K562 (cell line): ENCODE data around the gene RNF43. TPM values are rescaled to one million over a fixed set of nuclear protein-coding genes. Genes with fewer than 3 reads are reported as not detected.

ENCODE experiments used
- CEBPG ChIP-seq, 3 experiments: fragments of 200-800 bp in 1 of 3; sonication (Bioruptor generic) in 1 of 3; sonication (generic) in 1 of 3; formaldehyde crosslinking in 1 of 3; IDR thresholded peaks in 2 of 3; conservative IDR thresholded peaks in 1 of 3; 2 replicates each; pipeline versions ENCODE4 v1.6.1 to v1.8.0; 2016 to 2022; ENCODE audit warnings: missing compliant biosample characterization in 2 of 3, missing genetic modification characterization in 2 of 3, mild to moderate bottlenecking in 1 of 3, missing genetic modification reagents in 1 of 3
- CREBBP ChIP-seq: IDR thresholded peaks from one replicate; pipeline ENCODE4 v1.6.1; 2012; ENCODE audit warnings: low read depth, mild to moderate bottlenecking, control low read depth, inconsistent platforms, low read length
- ETV1 ChIP-seq: fragments of 450-650 bp; conservative IDR thresholded peaks from 2 replicates; pipeline ENCODE4 v1.6.1; 2016; ENCODE audit warnings: missing genetic modification characterization, control low read depth, low read depth, missing compliant biosample characterization
- ETV6 ChIP-seq, 3 experiments: fragments of 150-350 bp in 1 of 3; sonication (generic) in 1 of 3; formaldehyde crosslinking in 1 of 3; IDR thresholded peaks; 2 replicates each; pipeline versions ENCODE4 v1.6.1 to v1.8.0; 2014 to 2022; ENCODE audit warnings: borderline replicate concordance in 2 of 3, low read depth in 2 of 3, antibody characterized with exemption in 1 of 3, low read length in 1 of 3, mild to moderate bottlenecking in 1 of 3, missing genetic modification reagents in 1 of 3
- HNRNPLL ChIP-seq: fragments of 200-400 bp; formaldehyde crosslinking; IDR thresholded peaks from 2 replicates; pipeline ENCODE4 v1.6.1; 2017; ENCODE audit warnings: low read length, low read depth, mild to moderate bottlenecking; ENCODE audit not compliant: poor library complexity, severe bottlenecking
- MAFK ChIP-seq: IDR thresholded peaks from 2 replicates; pipeline ENCODE4 v1.6.1; 2011; ENCODE audit warnings: low read length, improper control_type of control experiment
- NFYB ChIP-seq: IDR thresholded peaks from 2 replicates; pipeline ENCODE4 v1.6.1; 2011; ENCODE audit warnings: mild to moderate bottlenecking, moderate library complexity; ENCODE audit not compliant: insufficient read length; ENCODE audit errors: extremely low read depth
- NR2F6 ChIP-seq: fragments of 450-650 bp; formaldehyde crosslinking; IDR thresholded peaks from 2 replicates; pipeline ENCODE4 v1.4.0; 2020; ENCODE audit warnings: mild to moderate bottlenecking
- NR4A1 ChIP-seq, 2 experiments: fragments of 250-450 bp in 1 of 2; fragments of 450-650 bp in 1 of 2; sonication (Bioruptor Pico) in 1 of 2; IDR thresholded peaks; 2 replicates each; pipeline versions ENCODE4 v1.4.0 to v1.6.1; 2016 to 2020; ENCODE audit warnings: mild to moderate bottlenecking in 2 of 2, missing compliant biosample characterization in 1 of 2, missing genetic modification characterization in 1 of 2, moderate library complexity in 1 of 2
- PHF8 ChIP-seq: fragments of 200-600 bp; sonication (generic); IDR thresholded peaks from 2 replicates; pipeline ENCODE4 v1.6.1; 2012; ENCODE audit warnings: mixed run types, mild to moderate bottlenecking, inconsistent platforms, low read length, moderate library complexity, borderline replicate concordance
- RBM14 ChIP-seq: fragments of 200-400 bp; formaldehyde crosslinking; IDR thresholded peaks from 2 replicates; pipeline ENCODE4 v1.6.1; 2018; ENCODE audit warnings: low read depth, mild to moderate bottlenecking, low read length, moderate library complexity, borderline replicate concordance; ENCODE audit not compliant: insufficient read depth
- RFX1 ChIP-seq: fragments of 450-650 bp; IDR thresholded peaks from 2 replicates; pipeline ENCODE4 v1.6.1; 2016; ENCODE audit warnings: mild to moderate bottlenecking, moderate library complexity
- RFX5 ChIP-seq: IDR thresholded peaks from 2 replicates; pipeline ENCODE4 v1.6.1; 2011; ENCODE audit warnings: low read depth, mild to moderate bottlenecking, improper control_type of control experiment, low read length
- SMAD3 ChIP-seq: fragments of 450-650 bp; formaldehyde crosslinking; conservative IDR thresholded peaks from 2 replicates; pipeline ENCODE4 v1.4.0; 2020; ENCODE audit warnings: mild to moderate bottlenecking
- SMARCE1 ChIP-seq: fragments of 450-650 bp; IDR thresholded peaks from 2 replicates; pipeline ENCODE4 v1.7.1; 2016; ENCODE audit warnings: mild to moderate bottlenecking
- TARDBP ChIP-seq: fragments of 450-650 bp; IDR thresholded peaks from 2 replicates; pipeline ENCODE4 v1.6.1; 2016
- TEAD1 ChIP-seq, 2 experiments: fragments of 450-650 bp in 1 of 2; sonication (generic) in 1 of 2; formaldehyde crosslinking; IDR thresholded peaks; 2 replicates each; pipeline versions ENCODE4 v1.4.0 to v1.8.0; 2020 to 2022; ENCODE audit warnings: mild to moderate bottlenecking in 2 of 2, missing genetic modification reagents in 1 of 2
- THRB ChIP-seq: fragments of 450-650 bp; formaldehyde crosslinking; conservative IDR thresholded peaks from 2 replicates; pipeline ENCODE4 v1.4.0; 2022; ENCODE audit warnings: mild to moderate bottlenecking, missing genetic modification characterization
- YY1 ChIP-seq, 3 experiments: IDR thresholded peaks; 2 replicates each; pipeline ENCODE4 v1.6.1; 2011; ENCODE audit warnings: low read length in 2 of 3, mild to moderate bottlenecking in 2 of 3, moderate library complexity in 2 of 3, borderline replicate concordance in 1 of 3, control low read depth in 1 of 3, low read depth in 1 of 3; ENCODE audit not compliant: insufficient read depth in 3 of 3, insufficient replicate concordance in 2 of 3, control insufficient read depth in 1 of 3, insufficient read length in 1 of 3; ENCODE audit errors: extremely low read depth in 1 of 3
- ZHX1 ChIP-seq: fragments of 150-350 bp; conservative IDR thresholded peaks from 2 replicates; pipeline ENCODE4 v1.6.1; 2014; ENCODE audit warnings: low read length
- ZNF584 ChIP-seq: fragments of 200-800 bp; sonication (Bioruptor generic); IDR thresholded peaks from 2 replicates; pipeline ENCODE4 v1.6.1; 2016; ENCODE audit warnings: low read depth, mild to moderate bottlenecking, missing genetic modification characterization, missing compliant biosample characterization
- ZNF668 ChIP-seq: fragments of 250-450 bp; sonication (Bioruptor Pico); IDR thresholded peaks from 2 replicates; pipeline ENCODE4 v1.8.0; 2022; ENCODE audit warnings: mild to moderate bottlenecking, inconsistent platforms
- ZNF717 ChIP-seq: fragments of 250-450 bp; sonication (Bioruptor Pico); IDR thresholded peaks from 2 replicates; pipeline ENCODE4 v1.5.0; 2021
- polyA plus RNA-seq, 8 experiments: library from polyadenylated mRNA; depleted of rRNA in 4 of 8; stranded (reverse) in 5 of 8; unstranded in 3 of 8; fragments of >200 nt; fragmentation: Nextera tagmentation in 2 of 8; fragmentation: Illumina TruSeq in 1 of 8; extraction: Ambion mirVana in 2 of 8; extraction: Trizol in 1 of 8; gene quantifications; 2 replicates each; pipeline versions ENCODE4 v1.2.1 to v1.2.3, GENCODE V29; 2011 to 2014; ENCODE audit warnings: inconsistent platforms in 1 of 8, missing spikeins in 1 of 8
- total RNA-seq, 7 experiments: library from RNA; depleted of rRNA in 6 of 7; stranded (reverse); fragments of >200 nt in 6 of 7; fragmentation: Illumina TruSeq in 2 of 7; extraction: Trizol in 2 of 7; gene quantifications; 2 replicates each; pipeline versions ENCODE4 v1.2.1 to v1.2.3, GENCODE V29; 2011 to 2021; ENCODE audit warnings: low replicate concordance in 1 of 7

Gene RNF43
- total and polyA plus RNA-seq, 9 of the 15 experiments (the other 6 are each of a cell fraction or from before 2014, with no cell fraction given): 0.29 to 2.7 (median 1.4) TPM

GRCh38 chr17:58385359-58385899 is 31.9 kb downstream of the RNF43 start (continued):
- TF ChIP-seq ZHX1: no peak
- no peak for TF ChIP-seq RBM14
- TF ChIP-seq NR4A1 (CRISPR knock-in tag; IDR thresholded peaks at IDR 0.05): no peak
- no peak for TF ChIP-seq NR4A1 (tag; IDR thresholded peaks at IDR 0.05)
- no peak for TF ChIP-seq RFX5
- TF ChIP-seq MAFK: no peak
- TF ChIP-seq YY1 (IDR thresholded peaks at IDR 0.05; ENCODE audit: borderline replicate concordance in 1 of 3, control insufficient read depth in 1 of 3, extremely low read depth in 1 of 3, insufficient read depth in 3 of 3, insufficient read length in 1 of 3, insufficient replicate concordance in 2 of 3, low read depth in 1 of 3, low read length in 2 of 3): peak in 1 of 3 experiments; percentile 25
- TF ChIP-seq ZNF584: no peak
- TF ChIP-seq RFX1: no peak
- no peak for TF ChIP-seq TEAD1 (CRISPR knock-in tag; IDR thresholded peaks at IDR 0.05)
- no peak; the same call in 1 of the 2 replicates for TF ChIP-seq SMARCE1
- TF ChIP-seq NFYB: no peak
- no peak for TF ChIP-seq TARDBP
- TF ChIP-seq PHF8: no peak
- no peak for TF ChIP-seq HNRNPLL
- no peak for TF ChIP-seq NR2F6 (CRISPR knock-in tag)
- no peak for TF ChIP-seq ETV6 (IDR thresholded peaks at IDR 0.05; ENCODE audit: borderline replicate concordance in 1 of 2, low read depth in 2 of 2, low read length in 1 of 2)
- TF ChIP-seq ETV6 (CRISPR knock-in tag; IDR thresholded peaks at IDR 0.05; ENCODE audit: borderline replicate concordance): no peak
- TF ChIP-seq ZNF668 (CRISPR knock-in tag): no peak
- TF ChIP-seq CEBPG (CRISPR knock-in tag; IDR thresholded peaks at IDR 0.05): no peak
- no peak for TF ChIP-seq CEBPG (tag; conservative IDR thresholded peaks at IDR 0.05 in 1 of 2, IDR thresholded peaks at IDR 0.05 in 1 of 2)
- no peak for TF ChIP-seq THRB
- TF ChIP-seq ETV1: no peak
- TF ChIP-seq CREBBP: no peak
- no peak for TF ChIP-seq SMAD3 (CRISPR knock-in tag)
- no peak for TF ChIP-seq ZNF717 (CRISPR knock-in tag)
